HEK293 (cell line): Measurements from ENCODE around the gene SINHCAF.

Experiments
- CTCF ChIA-PET: fragments of 350-600 bp; formaldehyde crosslinking; extraction: SDS; loops from one replicate; lab custom pipeline; 2021; ENCODE audit warnings: antibody characterized with exemption; lab: Yijun Ruan, JAX
- POLR2A ChIA-PET: fragments of 300-600 bp; formaldehyde crosslinking; extraction: SDS; loops from one replicate; lab custom pipeline; 2020; ENCODE audit warnings: antibody characterized with exemption, inconsistent platforms; lab: Yijun Ruan, JAX
- H3K27ac ChIP-seq: fragments of 200-500 bp; sonication (Bioruptor generic); 2 replicates; pipeline ENCODE4 v1.5.1; 2014; ENCODE audit warnings: low read depth, low read length, control low read depth, inconsistent platforms; ENCODE audit errors: extremely low read depth
- H3K36me3 ChIP-seq, 2 experiments: fragments of 200-500 bp in 1 of 2; sonication (Bioruptor generic) in 1 of 2; 1 replicate in 1 of 2; 2 replicates in 1 of 2; pipeline ENCODE4 v1.5.1; 2014 to 2017; ENCODE audit warnings: inconsistent platforms in 2 of 2, low read length in 2 of 2; ENCODE audit not compliant: control insufficient read depth in 2 of 2, insufficient read depth in 1 of 2
- H3K4me1 ChIP-seq: fragments of 200-500 bp; sonication (Bioruptor generic); 2 replicates; pipeline ENCODE4 v1.5.1; 2014; ENCODE audit warnings: mild to moderate bottlenecking, low read length, inconsistent platforms; ENCODE audit not compliant: control insufficient read depth, insufficient read depth
- H3K4me3 ChIP-seq: 2 replicates; pipeline ENCODE4 v1.5.1; 2011; ENCODE audit warnings: low read depth, mild to moderate bottlenecking, control low read depth, low read length, moderate library complexity
- H3K9me3 ChIP-seq: fragments of 200-500 bp; sonication (Bioruptor generic); 2 replicates; pipeline ENCODE4 v1.5.1; 2014; ENCODE audit warnings: low read depth, low read length, inconsistent platforms; ENCODE audit not compliant: control insufficient read depth, insufficient read depth
- AEBP2 ChIP-seq: fragments of 450-650 bp; formaldehyde crosslinking; IDR thresholded peaks from 2 replicates; pipeline ENCODE4 v1.5.1; 2016; ENCODE audit warnings: missing biosample characterization, missing genetic modification characterization, borderline replicate concordance
- KLF10 ChIP-seq: fragments of 450-650 bp; IDR thresholded peaks from 2 replicates; pipeline ENCODE4 v1.5.1; 2018; ENCODE audit warnings: missing biosample characterization, mild to moderate bottlenecking, missing genetic modification characterization
- OSR2 ChIP-seq: fragments of 450-650 bp; formaldehyde crosslinking; IDR thresholded peaks from 2 replicates; pipeline ENCODE4 v1.5.1; 2016; ENCODE audit warnings: missing biosample characterization, missing genetic modification characterization
- ZBTB17 ChIP-seq: fragments of 450-650 bp; formaldehyde crosslinking; IDR thresholded peaks from 2 replicates; pipeline ENCODE4 v1.5.1; 2016; ENCODE audit warnings: missing biosample characterization, missing genetic modification characterization
- ZBTB21 ChIP-seq: fragments of 450-650 bp; formaldehyde crosslinking; IDR thresholded peaks from 2 replicates; pipeline ENCODE4 v1.5.1; 2017; ENCODE audit warnings: missing biosample characterization, missing genetic modification characterization
- ZBTB26 ChIP-seq: fragments of 450-650 bp; formaldehyde crosslinking; optimal IDR thresholded peaks from 2 replicates; pipeline ENCODE3; 2016; ENCODE audit warnings: missing biosample characterization, mild to moderate bottlenecking, missing genetic modification characterization
- ZEB2 ChIP-seq: fragments of 450-650 bp; formaldehyde crosslinking; IDR thresholded peaks from 2 replicates; pipeline ENCODE4 v1.5.1; 2016; ENCODE audit warnings: missing biosample characterization, missing genetic modification characterization
- ZNF155 ChIP-seq: fragments of 450-650 bp; formaldehyde crosslinking; IDR thresholded peaks from 2 replicates; pipeline ENCODE4 v1.5.1; 2016; ENCODE audit warnings: missing biosample characterization, missing genetic modification characterization
- ZNF184 ChIP-seq: fragments of 450-650 bp; IDR thresholded peaks from 2 replicates; pipeline ENCODE4 v1.5.1; 2018; ENCODE audit warnings: missing biosample characterization, mild to moderate bottlenecking, missing genetic modification characterization
- ZNF223 ChIP-seq: fragments of 450-650 bp; formaldehyde crosslinking; IDR thresholded peaks from 2 replicates; pipeline ENCODE4 v1.5.1; 2016; ENCODE audit warnings: missing biosample characterization, missing genetic modification characterization
- ZNF391 ChIP-seq: fragments of 450-650 bp; formaldehyde crosslinking; IDR thresholded peaks from 2 replicates; pipeline ENCODE4 v1.5.1; 2016; ENCODE audit warnings: low read depth, missing biosample characterization, missing genetic modification characterization, borderline replicate concordance
- ZNF416 ChIP-seq: fragments of 450-650 bp; formaldehyde crosslinking; IDR thresholded peaks from 2 replicates; pipeline ENCODE4 v1.5.1; 2016; ENCODE audit warnings: missing biosample characterization, missing genetic modification characterization
- ZNF423 ChIP-seq: fragments of 450-650 bp; formaldehyde crosslinking; IDR thresholded peaks from 2 replicates; pipeline ENCODE4 v1.5.1; 2016; ENCODE audit warnings: missing biosample characterization, missing genetic modification characterization
- ZNF48 ChIP-seq: fragments of 450-650 bp; formaldehyde crosslinking; IDR thresholded peaks from 2 replicates; pipeline ENCODE4 v1.5.1; 2016; ENCODE audit warnings: missing biosample characterization, missing genetic modification characterization
- ZNF488 ChIP-seq: fragments of 450-650 bp; formaldehyde crosslinking; IDR thresholded peaks from 2 replicates; pipeline ENCODE4 v1.5.1; 2016; ENCODE audit warnings: missing biosample characterization, missing genetic modification characterization
- ZNF501 ChIP-seq: fragments of 450-650 bp; formaldehyde crosslinking; IDR thresholded peaks from 2 replicates; pipeline ENCODE4 v1.5.1; 2016; ENCODE audit warnings: missing biosample characterization, missing genetic modification characterization
- ZNF530 ChIP-seq: fragments of 450-650 bp; formaldehyde crosslinking; IDR thresholded peaks from 2 replicates; pipeline ENCODE4 v1.5.1; 2016; ENCODE audit warnings: low read depth, missing biosample characterization, missing genetic modification characterization
- ZNF558 ChIP-seq: fragments of 450-650 bp; formaldehyde crosslinking; IDR thresholded peaks from 2 replicates; pipeline ENCODE4 v1.5.1; 2016; ENCODE audit warnings: missing biosample characterization, missing genetic modification characterization
- ZNF561 ChIP-seq: fragments of 450-650 bp; IDR thresholded peaks from 2 replicates; pipeline ENCODE4 v1.5.1; 2018; ENCODE audit warnings: missing biosample characterization, missing genetic modification characterization, borderline replicate concordance
- ZNF600 ChIP-seq: fragments of 450-650 bp; formaldehyde crosslinking; IDR thresholded peaks from 2 replicates; pipeline ENCODE4 v1.5.1; 2016; ENCODE audit warnings: missing biosample characterization, missing genetic modification characterization
- ZNF664 ChIP-seq: fragments of 450-650 bp; formaldehyde crosslinking; IDR thresholded peaks from 2 replicates; pipeline ENCODE4 v1.5.1; 2016; ENCODE audit warnings: missing biosample characterization, missing genetic modification characterization
- ZNF677 ChIP-seq: fragments of 450-650 bp; IDR thresholded peaks from 2 replicates; pipeline ENCODE4 v1.5.0; 2018; ENCODE audit warnings: missing biosample characterization, mild to moderate bottlenecking, missing genetic modification characterization, moderate library complexity
- ZNF76 ChIP-seq: fragments of 450-650 bp; formaldehyde crosslinking; IDR thresholded peaks from 2 replicates; pipeline ENCODE4; 2016; ENCODE audit warnings: low read depth, missing biosample characterization, missing genetic modification characterization, borderline replicate concordance
- TF ChIP-seq, protein P1 (sequence below): fragments of 450-650 bp; formaldehyde crosslinking; IDR thresholded peaks from 2 replicates; pipeline ENCODE4 v1.5.1; 2016; ENCODE audit warnings: missing biosample characterization, missing genetic modification characterization
- TF ChIP-seq, protein P2 (sequence below): fragments of 450-650 bp; formaldehyde crosslinking; IDR thresholded peaks from 2 replicates; pipeline ENCODE4 v1.5.1; 2016; ENCODE audit warnings: missing biosample characterization, missing genetic modification characterization
- TF ChIP-seq, protein P3 (sequence below): fragments of 450-650 bp; formaldehyde crosslinking; IDR thresholded peaks from 2 replicates; pipeline ENCODE4 v1.5.1; 2016; ENCODE audit warnings: missing biosample characterization, missing genetic modification characterization, low read depth
- TF ChIP-seq, protein P4 (sequence below): fragments of 450-650 bp; formaldehyde crosslinking; IDR thresholded peaks from 2 replicates; pipeline ENCODE4 v1.5.1; 2016; ENCODE audit warnings: missing biosample characterization, missing genetic modification characterization

Gene SINHCAF

DNA sequence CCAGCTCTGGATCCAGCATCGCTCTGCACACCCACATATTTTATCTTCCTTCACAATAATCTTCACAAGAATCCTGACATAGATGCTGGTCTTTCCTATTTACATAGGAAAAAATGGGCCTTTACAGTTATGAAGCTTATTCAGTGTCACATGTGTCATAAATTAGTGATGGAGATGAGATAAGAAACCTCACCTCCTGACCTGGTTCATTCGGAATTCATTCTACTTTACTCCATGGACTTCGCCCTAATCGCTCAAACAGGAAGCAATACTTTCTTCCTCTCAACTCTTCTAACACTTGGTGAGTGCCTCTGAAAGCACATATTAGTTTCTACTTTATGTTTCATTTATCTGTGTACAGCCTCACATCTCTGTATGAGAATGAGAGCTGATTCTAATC is 12.0 kb upstream of the SINHCAF start:
- ChIA-PET CTCF (interaction anchor here (0.6 kb wide), 1 partner anchor 66 kb away, joined by 5 read pairs; no protein-coding TSS in a partner anchor), POLR2A (interaction anchor here (0.6 to 0.9 kb wide), 3 partner anchors 12 to 1412 kb away, joined by 3 to 5 read pairs (median 3); no protein-coding TSS in a partner anchor)
- Histone ChIP-seq H3K36me3 (no peaks in the 10 kb centered on the region), H3K4me1 (no peaks in the 10 kb centered on the region), H3K9me3 (no peaks in the 10 kb centered on the region), H3K4me3 (no peak overlapping the region), H3K27ac (no peak overlapping the region)
- no peak for TF ChIP-seq ZNF223 (tag by site-specific recombination)
- no peak for TF ChIP-seq ZNF501 (tag by site-specific recombination)
- TF ChIP-seq ZNF558 (tag by site-specific recombination), result no peak
- no peak for TF ChIP-seq ZNF416
- TF ChIP-seq, protein P1, sequence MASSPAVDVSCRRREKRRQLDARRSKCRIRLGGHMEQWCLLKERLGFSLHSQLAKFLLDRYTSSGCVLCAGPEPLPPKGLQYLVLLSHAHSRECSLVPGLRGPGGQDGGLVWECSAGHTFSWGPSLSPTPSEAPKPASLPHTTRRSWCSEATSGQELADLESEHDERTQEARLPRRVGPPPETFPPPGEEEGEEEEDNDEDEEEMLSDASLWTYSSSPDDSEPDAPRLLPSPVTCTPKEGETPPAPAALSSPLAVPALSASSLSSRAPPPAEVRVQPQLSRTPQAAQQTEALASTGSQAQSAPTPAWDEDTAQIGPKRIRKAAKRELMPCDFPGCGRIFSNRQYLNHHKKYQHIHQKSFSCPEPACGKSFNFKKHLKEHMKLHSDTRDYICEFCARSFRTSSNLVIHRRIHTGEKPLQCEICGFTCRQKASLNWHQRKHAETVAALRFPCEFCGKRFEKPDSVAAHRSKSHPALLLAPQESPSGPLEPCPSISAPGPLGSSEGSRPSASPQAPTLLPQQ (tag by site-specific recombination), result no peak
- no peak for TF ChIP-seq ZNF600 (tag by site-specific recombination)
- no peak for TF ChIP-seq ZNF391
- TF ChIP-seq ZNF184 (tag by site-specific recombination), result no peak
- no peak for TF ChIP-seq OSR2 (tag by site-specific recombination)
- no peak for TF ChIP-seq ZNF48 (tag by site-specific recombination)
- TF ChIP-seq ZNF561 (tag by site-specific recombination), result no peak
- no peak for TF ChIP-seq KLF10 (tag by site-specific recombination)
- TF ChIP-seq ZNF423 (tag by site-specific recombination), result no peak
- no peak for TF ChIP-seq AEBP2
- TF ChIP-seq ZNF530 (tag by site-specific recombination), result no peak
- no peak for TF ChIP-seq ZBTB17 (tag by site-specific recombination)
- TF ChIP-seq, protein P2, sequence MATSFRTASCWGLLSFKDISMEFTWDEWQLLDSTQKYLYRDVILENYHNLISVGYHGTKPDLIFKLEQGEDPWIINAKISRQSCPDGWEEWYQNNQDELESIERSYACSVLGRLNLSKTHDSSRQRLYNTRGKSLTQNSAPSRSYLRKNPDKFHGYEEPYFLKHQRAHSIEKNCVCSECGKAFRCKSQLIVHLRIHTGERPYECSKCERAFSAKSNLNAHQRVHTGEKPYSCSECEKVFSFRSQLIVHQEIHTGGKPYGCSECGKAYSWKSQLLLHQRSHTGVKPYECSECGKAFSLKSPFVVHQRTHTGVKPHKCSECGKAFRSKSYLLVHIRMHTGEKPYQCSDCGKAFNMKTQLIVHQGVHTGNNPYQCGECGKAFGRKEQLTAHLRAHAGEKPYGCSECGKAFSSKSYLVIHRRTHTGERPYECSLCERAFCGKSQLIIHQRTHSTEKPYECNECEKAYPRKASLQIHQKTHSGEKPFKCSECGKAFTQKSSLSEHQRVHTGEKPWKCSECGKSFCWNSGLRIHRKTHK (tag by site-specific recombination), result no peak
- no peak for TF ChIP-seq ZNF664

DNA sequence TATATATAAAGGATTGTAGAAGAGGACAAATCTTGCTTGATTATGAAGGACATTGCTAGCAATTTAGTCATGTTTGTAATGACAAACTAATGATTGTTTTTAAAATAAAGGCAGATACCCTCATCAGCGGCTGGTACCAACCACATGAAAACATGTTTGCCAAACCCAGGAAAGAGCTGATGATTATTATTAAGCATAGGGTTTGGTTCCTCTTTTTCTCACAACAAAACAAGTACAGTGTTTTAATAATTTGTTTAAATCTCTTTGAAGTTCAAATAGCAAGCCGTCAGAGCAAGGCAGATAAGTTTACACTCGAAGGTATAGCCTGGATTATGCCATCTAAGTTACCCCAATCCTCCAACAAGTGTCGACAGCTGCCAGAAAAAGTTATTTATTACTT is 5.3 kb upstream of the SINHCAF start:
- Histone ChIP-seq H3K27ac (no peak overlapping the region), H3K9me3 (no peaks in the 10 kb centered on the region), H3K4me1 (peaks cover 2% of the 10 kb centered on the region; the same call in 1 of the 2 replicates), H3K4me3 (no peak overlapping the region), H3K36me3 (no peaks in the 10 kb centered on the region)
- POLR2A ChIA-PET, result no interaction called here
- CTCF ChIA-PET, result interaction anchor here (0.6 to 1.2 kb wide), 2 partner anchors 12 to 60 kb away, joined by 3 to 4 read pairs; no protein-coding TSS in a partner anchor
- no peak for TF ChIP-seq ZEB2 (tag by site-specific recombination)
- no peak for TF ChIP-seq ZBTB21
- no peak for TF ChIP-seq ZNF155 (tag by site-specific recombination)
- TF ChIP-seq, protein P3, sequence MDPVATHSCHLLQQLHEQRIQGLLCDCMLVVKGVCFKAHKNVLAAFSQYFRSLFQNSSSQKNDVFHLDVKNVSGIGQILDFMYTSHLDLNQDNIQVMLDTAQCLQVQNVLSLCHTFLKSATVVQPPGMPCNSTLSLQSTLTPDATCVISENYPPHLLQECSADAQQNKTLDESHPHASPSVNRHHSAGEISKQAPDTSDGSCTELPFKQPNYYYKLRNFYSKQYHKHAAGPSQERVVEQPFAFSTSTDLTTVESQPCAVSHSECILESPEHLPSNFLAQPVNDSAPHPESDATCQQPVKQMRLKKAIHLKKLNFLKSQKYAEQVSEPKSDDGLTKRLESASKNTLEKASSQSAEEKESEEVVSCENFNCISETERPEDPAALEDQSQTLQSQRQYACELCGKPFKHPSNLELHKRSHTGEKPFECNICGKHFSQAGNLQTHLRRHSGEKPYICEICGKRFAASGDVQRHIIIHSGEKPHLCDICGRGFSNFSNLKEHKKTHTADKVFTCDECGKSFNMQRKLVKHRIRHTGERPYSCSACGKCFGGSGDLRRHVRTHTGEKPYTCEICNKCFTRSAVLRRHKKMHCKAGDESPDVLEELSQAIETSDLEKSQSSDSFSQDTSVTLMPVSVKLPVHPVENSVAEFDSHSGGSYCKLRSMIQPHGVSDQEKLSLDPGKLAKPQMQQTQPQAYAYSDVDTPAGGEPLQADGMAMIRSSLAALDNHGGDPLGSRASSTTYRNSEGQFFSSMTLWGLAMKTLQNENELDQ (tag by site-specific recombination), result no peak
- TF ChIP-seq ZBTB17 (tag by site-specific recombination), result no peak
- TF ChIP-seq, protein P4, sequence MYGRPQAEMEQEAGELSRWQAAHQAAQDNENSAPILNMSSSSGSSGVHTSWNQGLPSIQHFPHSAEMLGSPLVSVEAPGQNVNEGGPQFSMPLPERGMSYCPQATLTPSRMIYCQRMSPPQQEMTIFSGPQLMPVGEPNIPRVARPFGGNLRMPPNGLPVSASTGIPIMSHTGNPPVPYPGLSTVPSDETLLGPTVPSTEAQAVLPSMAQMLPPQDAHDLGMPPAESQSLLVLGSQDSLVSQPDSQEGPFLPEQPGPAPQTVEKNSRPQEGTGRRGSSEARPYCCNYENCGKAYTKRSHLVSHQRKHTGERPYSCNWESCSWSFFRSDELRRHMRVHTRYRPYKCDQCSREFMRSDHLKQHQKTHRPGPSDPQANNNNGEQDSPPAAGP (tag by site-specific recombination), result no peak
- no peak for TF ChIP-seq ZNF488 (tag by site-specific recombination)
- TF ChIP-seq ZNF677 (tag by site-specific recombination), result no peak
- TF ChIP-seq ZNF76, result no peak
- TF ChIP-seq ZBTB26, result no peak
